Measurements from ENCODE around the gene RSRC1.

DNA sequence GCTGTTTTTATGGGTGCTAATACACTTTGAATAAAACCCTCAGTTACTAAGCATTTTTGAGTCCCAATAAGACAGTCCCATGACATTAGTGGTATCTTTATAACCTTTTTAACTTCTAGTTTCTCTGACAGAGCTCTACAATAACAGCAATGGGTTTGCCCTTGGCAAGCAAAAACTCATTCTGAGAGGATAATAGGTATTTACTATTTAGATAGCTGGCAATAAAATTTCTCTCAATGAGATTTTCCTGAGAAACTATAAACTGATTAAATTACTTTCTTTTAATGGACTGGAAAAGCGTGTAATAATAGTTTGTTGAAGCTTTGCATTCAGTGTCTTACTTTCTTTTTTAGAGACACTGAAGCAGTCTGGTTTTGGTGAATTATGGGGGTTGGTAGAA lies 293.1 kb downstream of the RSRC1 start:
- TF ChIP-seq, protein P1, sequence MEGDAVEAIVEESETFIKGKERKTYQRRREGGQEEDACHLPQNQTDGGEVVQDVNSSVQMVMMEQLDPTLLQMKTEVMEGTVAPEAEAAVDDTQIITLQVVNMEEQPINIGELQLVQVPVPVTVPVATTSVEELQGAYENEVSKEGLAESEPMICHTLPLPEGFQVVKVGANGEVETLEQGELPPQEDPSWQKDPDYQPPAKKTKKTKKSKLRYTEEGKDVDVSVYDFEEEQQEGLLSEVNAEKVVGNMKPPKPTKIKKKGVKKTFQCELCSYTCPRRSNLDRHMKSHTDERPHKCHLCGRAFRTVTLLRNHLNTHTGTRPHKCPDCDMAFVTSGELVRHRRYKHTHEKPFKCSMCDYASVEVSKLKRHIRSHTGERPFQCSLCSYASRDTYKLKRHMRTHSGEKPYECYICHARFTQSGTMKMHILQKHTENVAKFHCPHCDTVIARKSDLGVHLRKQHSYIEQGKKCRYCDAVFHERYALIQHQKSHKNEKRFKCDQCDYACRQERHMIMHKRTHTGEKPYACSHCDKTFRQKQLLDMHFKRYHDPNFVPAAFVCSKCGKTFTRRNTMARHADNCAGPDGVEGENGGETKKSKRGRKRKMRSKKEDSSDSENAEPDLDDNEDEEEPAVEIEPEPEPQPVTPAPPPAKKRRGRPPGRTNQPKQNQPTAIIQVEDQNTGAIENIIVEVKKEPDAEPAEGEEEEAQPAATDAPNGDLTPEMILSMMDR (IDR thresholded peaks at IDR 0.05): no peak
- TF ChIP-seq EZH2 (IDR thresholded peaks at IDR 0.05; ENCODE audit: borderline replicate concordance, insufficient read depth, low read depth, low read length, poor library complexity, severe bottlenecking): no peak
